ENCODE data around the gene CADM2. TPM values are rescaled to one million over a fixed set of nuclear protein-coding genes. Genes with fewer than 3 reads are reported as not detected.

The CADM2 gene
- total and polyA plus RNA-seq, 2 experiments from 2014 or later, result 2.9 to 7.8 TPM

- no peaks in the 10 kb centered on the region for H3K9me3 ChIP-seq (ENCODE audit: low read depth)
- no peak for DNase-seq (ENCODE audit: low spot score)
- H3K4me3 ChIP-seq, result no peak overlapping the region
- no peak overlapping the region for H3K4me2 ChIP-seq
- 87% methylated on average over 2 of the region's 2 CpGs for WGBS (ENCODE audit: low lambda C conversion rate, missing lambda C conversion rate)
- H3K27ac ChIP-seq, result no peak overlapping the region
- no peaks in the 10 kb centered on the region for H4K20me1 ChIP-seq (ENCODE audit: insufficient read depth, poor library complexity, severe bottlenecking)
- H3K9me2 ChIP-seq (replicated peaks; ENCODE audit: insufficient read depth), result no peaks in the 10 kb centered on the region
- H2AFZ ChIP-seq, result no peak overlapping the region
- H3K79me2 ChIP-seq, result no peaks in the 10 kb centered on the region
- TF ChIP-seq, protein P1, sequence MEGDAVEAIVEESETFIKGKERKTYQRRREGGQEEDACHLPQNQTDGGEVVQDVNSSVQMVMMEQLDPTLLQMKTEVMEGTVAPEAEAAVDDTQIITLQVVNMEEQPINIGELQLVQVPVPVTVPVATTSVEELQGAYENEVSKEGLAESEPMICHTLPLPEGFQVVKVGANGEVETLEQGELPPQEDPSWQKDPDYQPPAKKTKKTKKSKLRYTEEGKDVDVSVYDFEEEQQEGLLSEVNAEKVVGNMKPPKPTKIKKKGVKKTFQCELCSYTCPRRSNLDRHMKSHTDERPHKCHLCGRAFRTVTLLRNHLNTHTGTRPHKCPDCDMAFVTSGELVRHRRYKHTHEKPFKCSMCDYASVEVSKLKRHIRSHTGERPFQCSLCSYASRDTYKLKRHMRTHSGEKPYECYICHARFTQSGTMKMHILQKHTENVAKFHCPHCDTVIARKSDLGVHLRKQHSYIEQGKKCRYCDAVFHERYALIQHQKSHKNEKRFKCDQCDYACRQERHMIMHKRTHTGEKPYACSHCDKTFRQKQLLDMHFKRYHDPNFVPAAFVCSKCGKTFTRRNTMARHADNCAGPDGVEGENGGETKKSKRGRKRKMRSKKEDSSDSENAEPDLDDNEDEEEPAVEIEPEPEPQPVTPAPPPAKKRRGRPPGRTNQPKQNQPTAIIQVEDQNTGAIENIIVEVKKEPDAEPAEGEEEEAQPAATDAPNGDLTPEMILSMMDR (IDR thresholded peaks at IDR 0.05; ENCODE audit: poor library complexity), result no peak
- TF ChIP-seq EZH2phosphoT487 (IDR thresholded peaks at IDR 0.05; ENCODE audit: low read depth, severe bottlenecking, unreplicated experiment) (no peak), EZH2 (IDR thresholded peaks at IDR 0.05; ENCODE audit: borderline replicate concordance) (no peak)
- no peaks in the 10 kb centered on the region for H3K36me3 ChIP-seq (replicated peaks; ENCODE audit: insufficient read depth, low read depth)
- no peaks in the 10 kb centered on the region for H3K27me3 ChIP-seq
- H3K4me1 ChIP-seq (ENCODE audit: insufficient read depth), result no peaks in the 10 kb centered on the region
Measured at GRCh38 chr3:85210540-85210939, 251.8 kb downstream of the CADM2 start.

DNA sequence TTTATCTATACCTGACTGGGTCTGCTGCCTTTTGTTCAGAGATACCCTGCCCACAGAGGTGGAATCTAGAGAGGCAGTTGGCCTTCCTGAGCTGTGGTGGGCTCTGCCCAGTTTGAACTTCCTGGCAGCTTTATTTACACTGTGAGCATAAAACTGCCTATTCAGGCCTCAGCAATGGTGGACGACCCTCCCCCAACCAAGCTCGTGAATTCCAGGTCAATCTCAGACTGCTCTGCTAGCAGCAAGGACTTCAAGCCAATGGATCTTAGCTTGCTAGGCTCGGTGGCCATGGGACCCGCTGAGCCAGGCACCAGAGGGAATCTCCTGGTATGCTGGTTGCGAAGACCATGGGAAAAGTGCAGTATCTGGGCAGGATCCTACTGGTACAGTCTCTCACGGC lies 270.2 kb downstream of the CADM2 start:
- Histone ChIP-seq H3K79me2 (no peaks in the 10 kb centered on the region), H3K36me3 (replicated peaks; ENCODE audit: insufficient read depth, low read depth) (no peaks in the 10 kb centered on the region), H3K4me1 (ENCODE audit: insufficient read depth) (no peaks in the 10 kb centered on the region), H3K9me3 (ENCODE audit: low read depth) (no peaks in the 10 kb centered on the region), H2AFZ (no peak overlapping the region), H3K9me2 (replicated peaks; ENCODE audit: insufficient read depth) (no peaks in the 10 kb centered on the region), H3K4me3 (no peak overlapping the region), H4K20me1 (ENCODE audit: insufficient read depth, poor library complexity, severe bottlenecking) (no peaks in the 10 kb centered on the region), H3K27ac (no peak overlapping the region), H3K27me3 (no peaks in the 10 kb centered on the region), H3K4me2 (no peak overlapping the region)
- TF ChIP-seq, protein P1 (IDR thresholded peaks at IDR 0.05; ENCODE audit: poor library complexity), result no peak
- TF ChIP-seq EZH2 (IDR thresholded peaks at IDR 0.05; ENCODE audit: borderline replicate concordance), result no peak
- no peak for TF ChIP-seq EZH2phosphoT487 (IDR thresholded peaks at IDR 0.05; ENCODE audit: low read depth, severe bottlenecking, unreplicated experiment)
- no peak for DNase-seq (ENCODE audit: low spot score)
- 75% methylated on average over 6 of the region's 6 CpGs for WGBS (ENCODE audit: low lambda C conversion rate, missing lambda C conversion rate)

GRCh38 chr3:85244091-85244490 lies 285.3 kb downstream of the CADM2 start:
- H3K4me2 ChIP-seq, result no peak overlapping the region
- no peak overlapping the region for H3K4me3 ChIP-seq
- WGBS (ENCODE audit: low lambda C conversion rate, missing lambda C conversion rate), result 89% methylated on average over 4 of the region's 4 CpGs
- no peaks in the 10 kb centered on the region for H3K4me1 ChIP-seq (ENCODE audit: insufficient read depth)
- no peaks in the 10 kb centered on the region for H4K20me1 ChIP-seq (ENCODE audit: insufficient read depth, poor library complexity, severe bottlenecking)
- H3K9me2 ChIP-seq (replicated peaks; ENCODE audit: insufficient read depth), result no peaks in the 10 kb centered on the region
- no peaks in the 10 kb centered on the region for H3K9me3 ChIP-seq (ENCODE audit: low read depth)
- H3K27me3 ChIP-seq, result no peaks in the 10 kb centered on the region
- H3K27ac ChIP-seq, result no peak overlapping the region
- H3K79me2 ChIP-seq, result no peaks in the 10 kb centered on the region
- TF ChIP-seq, protein P1 (IDR thresholded peaks at IDR 0.05; ENCODE audit: poor library complexity), result no peak
- TF ChIP-seq EZH2 (IDR thresholded peaks at IDR 0.05; ENCODE audit: borderline replicate concordance) (no peak), EZH2phosphoT487 (IDR thresholded peaks at IDR 0.05; ENCODE audit: low read depth, severe bottlenecking, unreplicated experiment) (no peak)
- no peak overlapping the region for H2AFZ ChIP-seq
- H3K36me3 ChIP-seq (replicated peaks; ENCODE audit: insufficient read depth, low read depth), result no peaks in the 10 kb centered on the region
- no peak for DNase-seq (ENCODE audit: low spot score)

- Histone ChIP-seq H3K4me1 (ENCODE audit: insufficient read depth) (no peaks in the 10 kb centered on the region), H3K27me3 (no peaks in the 10 kb centered on the region), H4K20me1 (ENCODE audit: insufficient read depth, poor library complexity, severe bottlenecking) (no peaks in the 10 kb centered on the region), H3K36me3 (replicated peaks; ENCODE audit: insufficient read depth, low read depth) (no peaks in the 10 kb centered on the region), H3K4me2 (no peak overlapping the region), H3K27ac (no peak overlapping the region), H3K9me3 (ENCODE audit: low read depth) (no peaks in the 10 kb centered on the region), H3K4me3 (no peak overlapping the region), H3K79me2 (no peaks in the 10 kb centered on the region), H3K9me2 (replicated peaks; ENCODE audit: insufficient read depth) (no peaks in the 10 kb centered on the region), H2AFZ (no peak overlapping the region)
- WGBS (ENCODE audit: low lambda C conversion rate, missing lambda C conversion rate), result 90% methylated on average over 2 of the region's 2 CpGs
- DNase-seq (ENCODE audit: low spot score), result no peak
- TF ChIP-seq, protein P1 (IDR thresholded peaks at IDR 0.05; ENCODE audit: poor library complexity), result no peak
- no peak for TF ChIP-seq EZH2phosphoT487 (IDR thresholded peaks at IDR 0.05; ENCODE audit: low read depth, severe bottlenecking, unreplicated experiment)
- TF ChIP-seq EZH2 (IDR thresholded peaks at IDR 0.05; ENCODE audit: borderline replicate concordance), result no peak
Measured at GRCh38 chr3:85244519-85244918, 285.7 kb downstream of the CADM2 start.

Data from hepatocyte (in vitro differentiated cells).